SK-N-SH (cell line): ENCODE measurements around the gene MTFMT. TPM values are rescaled to one million over a fixed set of nuclear protein-coding genes. Genes with fewer than 3 reads are reported as not detected.

Experiments
- CTCF ChIA-PET: fragments of 300-600, 350-600 bp; formaldehyde crosslinking; extraction: SDS; loops from one replicate; lab custom pipeline; 2021; lab: Yijun Ruan, JAX
- POLR2A ChIA-PET: fragments of 350-600 bp; sonication (Branson Sonifier 250); formaldehyde crosslinking; extraction: SDS; loops from one replicate; lab custom pipeline; 2020; ENCODE audit warnings: antibody characterized with exemption, inconsistent platforms; lab: Yijun Ruan, JAX
- DNase-seq: peaks from one replicate; pipeline ENCODE4 v3.0.0; 2012
- H2AFZ ChIP-seq: fragments of 200-600 bp; sonication (generic); 2 replicates; pipeline ENCODE4 v1.8.1; 2016; ENCODE audit warnings: antibody characterized with exemption, mild to moderate bottlenecking, low read depth
- H3F3A ChIP-seq: fragments of 200-600 bp; sonication (generic); replicated peaks from 2 replicates; pipeline ENCODE3; 2016; ENCODE audit warnings: antibody characterized with exemption, mild to moderate bottlenecking; ENCODE audit not compliant: insufficient read depth
- H3K27ac ChIP-seq, 2 experiments: fragments of 200-500 bp in 1 of 2; fragments of 200-600 bp in 1 of 2; sonication (Bioruptor generic) in 1 of 2; sonication (generic), shearing (Covaris generic) in 1 of 2; 2 replicates each; pipeline versions ENCODE4 v1.5.1 to v1.6.1; 2014 to 2016; ENCODE audit warnings: low read depth in 2 of 2, inconsistent platforms in 1 of 2, low read length in 1 of 2, mild to moderate bottlenecking in 1 of 2, mixed read lengths in 1 of 2
- H3K27me3 ChIP-seq: fragments of 200-600 bp; sonication (generic), shearing (Covaris generic); 2 replicates; pipeline ENCODE4 v1.6.1; 2016; ENCODE audit warnings: mixed run types; ENCODE audit not compliant: insufficient read depth
- H3K36me3 ChIP-seq, 2 experiments: fragments of 200-500 bp in 1 of 2; fragments of 200-600 bp in 1 of 2; sonication (Bioruptor generic) in 1 of 2; sonication (generic) in 1 of 2; replicated peaks in 1 of 2; 2 replicates each; pipeline versions ENCODE3 to v1.5.1; 2014 to 2016; ENCODE audit warnings: low read length in 1 of 2, mild to moderate bottlenecking in 1 of 2; ENCODE audit not compliant: insufficient read depth in 2 of 2, control insufficient read depth in 1 of 2
- H3K4me1 ChIP-seq, 2 experiments: fragments of 200-500 bp in 1 of 2; fragments of 200-600 bp in 1 of 2; sonication (Bioruptor generic) in 1 of 2; sonication (generic), shearing (Covaris generic) in 1 of 2; 2 replicates each; pipeline versions ENCODE4 v1.5.1 to v1.6.1; 2014 to 2016; ENCODE audit warnings: low read depth in 1 of 2, low read length in 1 of 2, mixed run types in 1 of 2; ENCODE audit not compliant: insufficient read depth in 2 of 2, control insufficient read depth in 1 of 2
- H3K4me2 ChIP-seq: fragments of 200-600 bp; sonication (generic), shearing (Covaris generic); 2 replicates; pipeline ENCODE4 v1.6.1; 2017; ENCODE audit warnings: mixed run types
- H3K4me3 ChIP-seq, 2 experiments: fragments of 200-500 bp in 1 of 2; fragments of 200-600 bp in 1 of 2; sonication (Bioruptor generic) in 1 of 2; sonication (generic), shearing (Covaris generic) in 1 of 2; 2 replicates each; pipeline versions ENCODE4 v1.5.1 to v1.8.1; 2014 to 2016; ENCODE audit warnings: low read depth in 2 of 2, inconsistent platforms in 1 of 2, low read length in 1 of 2, mild to moderate bottlenecking in 1 of 2, mixed read lengths in 1 of 2, moderate library complexity in 1 of 2
- H3K79me2 ChIP-seq: fragments of 200-600 bp; sonication (generic); 2 replicates; pipeline ENCODE4 v1.8.1; 2017; ENCODE audit warnings: mild to moderate bottlenecking; ENCODE audit not compliant: insufficient read depth
- H3K9ac ChIP-seq: fragments of 200-600 bp; sonication (generic); 2 replicates; pipeline ENCODE4 v1.6.1; 2017; ENCODE audit warnings: mixed run types
- H3K9me2 ChIP-seq: fragments of 200-600 bp; sonication (generic); 2 replicates; pipeline ENCODE4 v1.6.1; 2017; ENCODE audit warnings: mixed run types
- H3K9me3 ChIP-seq: fragments of 200-600 bp; sonication (generic); 2 replicates; pipeline ENCODE4 v1.6.1; 2017; ENCODE audit warnings: mixed run types, mild to moderate bottlenecking, moderate library complexity
- H4K20me1 ChIP-seq: fragments of 200-600 bp; sonication (generic); 2 replicates; pipeline ENCODE4 v1.6.1; 2017; ENCODE audit warnings: mild to moderate bottlenecking, mixed run types; ENCODE audit not compliant: insufficient read depth
- EP300 ChIP-seq, 2 experiments: IDR thresholded peaks; 2 replicates each; pipeline versions ENCODE4 v1.4.0 to v1.6.1; 2012; ENCODE audit warnings: borderline replicate concordance in 1 of 2, low read depth in 1 of 2, low read length in 1 of 2
- GABPA ChIP-seq: IDR thresholded peaks from 2 replicates; pipeline ENCODE4 v1.4.0; 2012; ENCODE audit warnings: low read depth, mild to moderate bottlenecking
- GATA2 ChIP-seq: sonication (generic); formaldehyde crosslinking; IDR thresholded peaks from 2 replicates; pipeline ENCODE4 v1.5.0; 2020; ENCODE audit warnings: mild to moderate bottlenecking, missing genetic modification reagents
- MEF2A ChIP-seq: IDR thresholded peaks from 2 replicates; pipeline ENCODE4 v1.4.0; 2012; ENCODE audit warnings: low read depth, borderline replicate concordance
- RCOR1 ChIP-seq: fragments of 150-350 bp; IDR thresholded peaks from 2 replicates; pipeline ENCODE4 v1.6.1; 2017; ENCODE audit warnings: antibody characterized with exemption, low read length
- SIN3A ChIP-seq: IDR thresholded peaks from 2 replicates; pipeline ENCODE4 v1.6.1; 2012; ENCODE audit warnings: low read depth, mild to moderate bottlenecking, low read length, moderate library complexity, borderline replicate concordance
- TAF1 ChIP-seq: IDR thresholded peaks from 2 replicates; pipeline ENCODE4 v1.6.1; 2012; ENCODE audit warnings: low read depth, mild to moderate bottlenecking, low read length, moderate library complexity, borderline replicate concordance
- WGBS: methylation state at CpG from one replicate; pipeline ENCODE4 v1.1.6; 2017; ENCODE audit warnings: low lambda C conversion rate; 5-methylcytosine and 5-hydroxymethylcytosine counted together
- polyA plus RNA-seq, 3 experiments: library from polyadenylated mRNA; depleted of rRNA; stranded (reverse); fragments of >200 nt; gene quantifications; 2 replicates each; pipeline ENCODE4 v1.2.3, GENCODE V29; 2012
- TF ChIP-seq, protein P1 (sequence below): IDR thresholded peaks from 2 replicates; pipeline ENCODE4; 2012
- TF ChIP-seq, protein P2 (sequence below): IDR thresholded peaks from 2 replicates; pipeline ENCODE4 v1.4.0; 2012; ENCODE audit warnings: low read depth, borderline replicate concordance
- TF ChIP-seq, protein P3 (sequence below): fragments of 150-350 bp; IDR thresholded peaks from 2 replicates; pipeline ENCODE4 v1.6.1; 2017; ENCODE audit warnings: antibody characterized with exemption, low read length, low read depth, borderline replicate concordance
- TF ChIP-seq, protein P4 (sequence below): fragments of 200-600 bp; sonication (generic); IDR thresholded peaks from 2 replicates; pipeline ENCODE4 v1.6.1; 2017; ENCODE audit warnings: antibody characterized with exemption, mild to moderate bottlenecking, moderate library complexity

Gene MTFMT
- polyA plus RNA-seq, 1 of the 3 experiments (the other 2 are of a cell fraction), result 12.1 TPM

DNA sequence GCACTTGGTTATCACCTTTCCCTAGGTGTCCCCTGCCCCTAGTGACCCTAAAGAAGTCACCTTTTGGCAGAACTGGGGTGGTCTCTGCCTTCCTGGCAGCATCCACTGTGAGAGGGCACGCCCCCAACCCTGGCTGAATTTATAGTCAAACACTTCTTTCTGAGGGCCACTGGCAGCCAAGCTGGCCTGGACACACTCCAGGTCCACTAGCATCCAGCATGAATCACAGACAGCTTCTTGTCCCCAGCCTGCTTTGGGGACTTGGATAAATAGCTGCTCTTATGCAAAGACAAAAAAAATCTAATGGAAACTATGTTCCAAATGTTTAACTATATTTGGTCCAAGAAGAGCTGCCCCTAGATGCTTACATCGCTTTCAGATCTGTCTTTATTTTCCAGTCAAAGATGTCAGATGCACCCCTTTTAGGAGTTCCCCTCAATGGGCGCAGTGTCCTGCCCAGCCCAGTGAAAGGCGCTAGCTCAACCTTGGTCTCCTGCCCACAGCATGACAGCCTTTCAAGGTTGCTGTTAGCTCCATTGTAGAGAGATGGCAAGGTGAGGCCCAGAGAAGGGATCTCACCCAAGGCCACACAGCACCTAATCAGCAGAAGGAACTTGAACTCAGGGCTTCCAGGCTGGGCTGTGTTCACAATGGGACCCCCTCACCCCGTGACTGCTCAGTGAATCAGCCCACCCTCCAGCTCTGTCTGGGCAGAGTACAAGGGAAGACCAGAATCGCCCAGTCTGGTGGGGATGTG is 31.4 kb upstream of the MTFMT start:
- Histone ChIP-seq H3K4me2 (no peak overlapping the region), H2AFZ (no peak overlapping the region), H3K79me2 (no peaks in the 10 kb centered on the region), H3K36me3 (no peaks in the 10 kb centered on the region), H3K4me1 (no peaks in the 10 kb centered on the region), H3K9ac (no peak overlapping the region), H3F3A (no peaks in the 10 kb centered on the region), H3K9me2 (no peaks in the 10 kb centered on the region), H3K4me3 (no peak overlapping the region), H3K27me3 (no peaks in the 10 kb centered on the region), H3K27ac (no peak overlapping the region), H3K9me3 (no peaks in the 10 kb centered on the region), H4K20me1 (no peaks in the 10 kb centered on the region)
- ChIA-PET CTCF (interaction anchor here (0.9 to 9.5 kb wide), 7 partner anchors 7 to 237 kb away, joined by 3 to 88 read pairs (median 4); no protein-coding TSS in a partner anchor), POLR2A (no interaction called here)
- WGBS, result 82% methylated on average over 5 of the region's 6 CpGs
- no peak for DNase-seq
- TF ChIP-seq GABPA, result no peak
- TF ChIP-seq EP300 (IDR thresholded peaks at IDR 0.05; ENCODE audit: borderline replicate concordance in 1 of 2, low read depth in 1 of 2, low read length in 1 of 2), result no peak
- TF ChIP-seq, protein P1, sequence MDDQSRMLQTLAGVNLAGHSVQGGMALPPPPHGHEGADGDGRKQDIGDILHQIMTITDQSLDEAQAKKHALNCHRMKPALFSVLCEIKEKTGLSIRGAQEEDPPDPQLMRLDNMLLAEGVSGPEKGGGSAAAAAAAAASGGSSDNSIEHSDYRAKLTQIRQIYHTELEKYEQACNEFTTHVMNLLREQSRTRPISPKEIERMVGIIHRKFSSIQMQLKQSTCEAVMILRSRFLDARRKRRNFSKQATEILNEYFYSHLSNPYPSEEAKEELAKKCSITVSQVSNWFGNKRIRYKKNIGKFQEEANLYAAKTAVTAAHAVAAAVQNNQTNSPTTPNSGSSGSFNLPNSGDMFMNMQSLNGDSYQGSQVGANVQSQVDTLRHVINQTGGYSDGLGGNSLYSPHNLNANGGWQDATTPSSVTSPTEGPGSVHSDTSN, result no peak
- no peak for TF ChIP-seq GATA2 (CRISPR knock-in tag)
- TF ChIP-seq, protein P2, sequence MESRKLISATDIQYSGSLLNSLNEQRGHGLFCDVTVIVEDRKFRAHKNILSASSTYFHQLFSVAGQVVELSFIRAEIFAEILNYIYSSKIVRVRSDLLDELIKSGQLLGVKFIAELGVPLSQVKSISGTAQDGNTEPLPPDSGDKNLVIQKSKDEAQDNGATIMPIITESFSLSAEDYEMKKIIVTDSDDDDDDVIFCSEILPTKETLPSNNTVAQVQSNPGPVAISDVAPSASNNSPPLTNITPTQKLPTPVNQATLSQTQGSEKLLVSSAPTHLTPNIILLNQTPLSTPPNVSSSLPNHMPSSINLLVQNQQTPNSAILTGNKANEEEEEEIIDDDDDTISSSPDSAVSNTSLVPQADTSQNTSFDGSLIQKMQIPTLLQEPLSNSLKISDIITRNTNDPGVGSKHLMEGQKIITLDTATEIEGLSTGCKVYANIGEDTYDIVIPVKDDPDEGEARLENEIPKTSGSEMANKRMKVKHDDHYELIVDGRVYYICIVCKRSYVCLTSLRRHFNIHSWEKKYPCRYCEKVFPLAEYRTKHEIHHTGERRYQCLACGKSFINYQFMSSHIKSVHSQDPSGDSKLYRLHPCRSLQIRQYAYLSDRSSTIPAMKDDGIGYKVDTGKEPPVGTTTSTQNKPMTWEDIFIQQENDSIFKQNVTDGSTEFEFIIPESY, result no peak
- no peak for TF ChIP-seq RCOR1

DNA sequence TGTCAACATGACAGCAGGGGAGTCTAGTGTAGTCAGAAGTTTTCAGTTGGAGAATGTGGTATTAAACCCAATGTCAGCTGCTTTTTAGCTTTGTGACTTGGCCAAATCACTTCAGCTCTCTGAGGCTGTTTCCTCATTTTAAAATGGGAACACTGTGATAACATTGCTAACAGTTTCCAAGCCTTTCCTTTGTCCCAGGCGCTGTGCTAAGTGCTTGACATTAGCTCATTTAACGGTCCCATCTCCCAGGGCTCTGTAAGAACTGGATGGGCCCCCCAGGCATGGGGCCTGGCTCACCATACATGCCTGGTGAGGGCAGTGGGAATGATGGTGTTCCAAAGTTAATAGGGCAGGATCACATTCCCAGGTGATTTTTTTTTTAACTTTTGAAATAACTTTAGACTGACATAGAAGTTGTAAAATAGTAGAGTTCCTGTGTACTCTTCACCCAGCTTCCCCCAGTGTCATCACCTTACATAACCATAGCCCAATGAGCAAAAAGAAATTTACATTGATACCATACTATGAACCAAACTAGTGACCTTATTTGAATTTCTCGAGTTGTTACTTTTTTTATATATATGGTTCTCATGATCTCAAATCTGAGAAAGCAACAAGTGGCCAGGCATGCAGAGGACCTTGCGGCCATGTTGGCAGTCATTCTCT is 30.6 kb upstream of the MTFMT start:
- CTCF ChIA-PET, result interaction anchor here (0.9 to 3.3 kb wide), 7 partner anchors 18 to 42 kb away, joined by 3 to 13 read pairs (median 4); no protein-coding TSS in a partner anchor
- TF ChIP-seq, protein P2, result no peak
- TF ChIP-seq, protein P1, result no peak
- TF ChIP-seq TAF1 (no peak), SIN3A (no peak), MEF2A (no peak)
- TF ChIP-seq, protein P3, sequence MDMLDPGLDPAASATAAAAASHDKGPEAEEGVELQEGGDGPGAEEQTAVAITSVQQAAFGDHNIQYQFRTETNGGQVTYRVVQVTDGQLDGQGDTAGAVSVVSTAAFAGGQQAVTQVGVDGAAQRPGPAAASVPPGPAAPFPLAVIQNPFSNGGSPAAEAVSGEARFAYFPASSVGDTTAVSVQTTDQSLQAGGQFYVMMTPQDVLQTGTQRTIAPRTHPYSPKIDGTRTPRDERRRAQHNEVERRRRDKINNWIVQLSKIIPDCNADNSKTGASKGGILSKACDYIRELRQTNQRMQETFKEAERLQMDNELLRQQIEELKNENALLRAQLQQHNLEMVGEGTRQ, result no peak
- TF ChIP-seq, protein P4, sequence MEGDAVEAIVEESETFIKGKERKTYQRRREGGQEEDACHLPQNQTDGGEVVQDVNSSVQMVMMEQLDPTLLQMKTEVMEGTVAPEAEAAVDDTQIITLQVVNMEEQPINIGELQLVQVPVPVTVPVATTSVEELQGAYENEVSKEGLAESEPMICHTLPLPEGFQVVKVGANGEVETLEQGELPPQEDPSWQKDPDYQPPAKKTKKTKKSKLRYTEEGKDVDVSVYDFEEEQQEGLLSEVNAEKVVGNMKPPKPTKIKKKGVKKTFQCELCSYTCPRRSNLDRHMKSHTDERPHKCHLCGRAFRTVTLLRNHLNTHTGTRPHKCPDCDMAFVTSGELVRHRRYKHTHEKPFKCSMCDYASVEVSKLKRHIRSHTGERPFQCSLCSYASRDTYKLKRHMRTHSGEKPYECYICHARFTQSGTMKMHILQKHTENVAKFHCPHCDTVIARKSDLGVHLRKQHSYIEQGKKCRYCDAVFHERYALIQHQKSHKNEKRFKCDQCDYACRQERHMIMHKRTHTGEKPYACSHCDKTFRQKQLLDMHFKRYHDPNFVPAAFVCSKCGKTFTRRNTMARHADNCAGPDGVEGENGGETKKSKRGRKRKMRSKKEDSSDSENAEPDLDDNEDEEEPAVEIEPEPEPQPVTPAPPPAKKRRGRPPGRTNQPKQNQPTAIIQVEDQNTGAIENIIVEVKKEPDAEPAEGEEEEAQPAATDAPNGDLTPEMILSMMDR, result no peak
- no peaks in the 10 kb centered on the region for H3K4me1 ChIP-seq

More for the DNA sequence above, 30.6 kb upstream of the MTFMT start:
- Histone ChIP-seq H3K4me3 (no peak overlapping the region), H3K36me3 (no peaks in the 10 kb centered on the region), H4K20me1 (no peaks in the 10 kb centered on the region), H3K9me3 (no peaks in the 10 kb centered on the region), H3K79me2 (no peaks in the 10 kb centered on the region), H3K27me3 (no peaks in the 10 kb centered on the region), H3K4me2 (no peak overlapping the region), H2AFZ (no peak overlapping the region), H3K9me2 (no peaks in the 10 kb centered on the region), H3F3A (no peaks in the 10 kb centered on the region), H3K9ac (no peak overlapping the region), H3K27ac (no peak overlapping the region)
- POLR2A ChIA-PET, result interaction anchor here (0.6 kb wide), 1 partner anchor 29 kb away, joined by 3 read pairs; no protein-coding TSS in a partner anchor
- DNase-seq, result no peak
- WGBS, result 58% methylated on average over 4 of the region's 4 CpGs
